Panc1 (cell line): ENCODE results near the gene DNAJA2.

Source experiments
- POLR2AphosphoS5 ChIP-seq: IDR thresholded peaks from 2 replicates; pipeline ENCODE4 v1.6.1; 2012; ENCODE audit warnings: mild to moderate bottlenecking, low read depth, low read length, moderate library complexity
- SIN3A ChIP-seq: IDR thresholded peaks from 2 replicates; pipeline ENCODE4 v1.6.1; 2012; ENCODE audit warnings: low read depth, mild to moderate bottlenecking, low read length, moderate library complexity, borderline replicate concordance; ENCODE audit not compliant: insufficient read depth
- TCF7L2 ChIP-seq: IDR thresholded peaks from 2 replicates; pipeline ENCODE4 v1.6.1; 2011; ENCODE audit warnings: mild to moderate bottlenecking, low read depth, low read length, inconsistent platforms
- TF ChIP-seq, protein P1 (sequence below): fragments of 450-650 bp; IDR thresholded peaks from 2 replicates; pipeline ENCODE4 v1.5.1; 2017; ENCODE audit warnings: mild to moderate bottlenecking
- TF ChIP-seq, protein P2 (sequence below), 2 experiments: IDR thresholded peaks; 2 replicates each; pipeline ENCODE4 v1.6.1; 2011 to 2012; ENCODE audit warnings: low read depth in 2 of 2, control low read depth in 1 of 2, low read length in 1 of 2, mild to moderate bottlenecking in 1 of 2, moderate library complexity in 1 of 2; ENCODE audit not compliant: insufficient read depth in 1 of 2

DNA sequence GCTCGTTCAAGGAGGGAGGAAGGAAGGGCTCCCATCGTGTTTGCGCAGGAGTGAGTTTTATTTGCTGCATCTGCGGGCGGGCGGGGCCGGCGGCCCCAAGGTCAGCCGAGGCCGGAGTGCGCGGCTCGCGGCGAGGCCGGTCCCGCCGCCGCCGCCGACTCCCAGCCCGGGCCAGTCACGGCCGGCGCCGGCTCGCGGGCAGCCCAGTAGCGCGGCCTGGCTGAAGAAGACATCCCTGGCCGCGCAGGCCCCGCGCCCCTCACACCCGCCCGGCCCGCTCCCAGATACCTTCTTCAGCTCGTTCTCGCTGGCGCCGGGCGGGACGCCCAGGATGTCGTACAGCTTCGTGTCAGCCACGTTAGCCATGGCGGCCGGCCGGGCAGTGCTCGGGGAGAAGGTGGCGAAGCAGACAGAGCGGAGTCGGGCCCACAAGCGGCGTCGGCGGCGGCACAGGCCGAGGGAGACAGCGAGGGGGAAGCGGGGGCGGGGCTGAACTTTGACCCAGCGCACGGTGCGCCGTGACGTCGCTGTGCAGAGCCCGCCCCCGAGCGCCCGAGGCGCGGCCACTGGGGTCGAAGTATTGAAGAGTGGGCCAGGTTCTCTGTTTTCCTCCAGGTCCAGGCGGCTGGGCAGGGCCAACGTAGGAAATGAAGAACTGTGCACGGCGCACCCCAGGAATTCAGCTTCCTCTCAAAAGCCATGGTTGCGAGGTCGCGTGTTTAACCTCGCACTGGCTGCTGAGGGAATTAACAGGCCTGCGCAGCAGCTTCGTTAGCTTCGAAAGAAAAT is at the start of gene DNAJA2:
- TF ChIP-seq, protein P1, sequence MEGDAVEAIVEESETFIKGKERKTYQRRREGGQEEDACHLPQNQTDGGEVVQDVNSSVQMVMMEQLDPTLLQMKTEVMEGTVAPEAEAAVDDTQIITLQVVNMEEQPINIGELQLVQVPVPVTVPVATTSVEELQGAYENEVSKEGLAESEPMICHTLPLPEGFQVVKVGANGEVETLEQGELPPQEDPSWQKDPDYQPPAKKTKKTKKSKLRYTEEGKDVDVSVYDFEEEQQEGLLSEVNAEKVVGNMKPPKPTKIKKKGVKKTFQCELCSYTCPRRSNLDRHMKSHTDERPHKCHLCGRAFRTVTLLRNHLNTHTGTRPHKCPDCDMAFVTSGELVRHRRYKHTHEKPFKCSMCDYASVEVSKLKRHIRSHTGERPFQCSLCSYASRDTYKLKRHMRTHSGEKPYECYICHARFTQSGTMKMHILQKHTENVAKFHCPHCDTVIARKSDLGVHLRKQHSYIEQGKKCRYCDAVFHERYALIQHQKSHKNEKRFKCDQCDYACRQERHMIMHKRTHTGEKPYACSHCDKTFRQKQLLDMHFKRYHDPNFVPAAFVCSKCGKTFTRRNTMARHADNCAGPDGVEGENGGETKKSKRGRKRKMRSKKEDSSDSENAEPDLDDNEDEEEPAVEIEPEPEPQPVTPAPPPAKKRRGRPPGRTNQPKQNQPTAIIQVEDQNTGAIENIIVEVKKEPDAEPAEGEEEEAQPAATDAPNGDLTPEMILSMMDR = no peak
- TF ChIP-seq POLR2AphosphoS5 = peak; percentile 83
- no peak for TF ChIP-seq TCF7L2
- TF ChIP-seq, protein P2, sequence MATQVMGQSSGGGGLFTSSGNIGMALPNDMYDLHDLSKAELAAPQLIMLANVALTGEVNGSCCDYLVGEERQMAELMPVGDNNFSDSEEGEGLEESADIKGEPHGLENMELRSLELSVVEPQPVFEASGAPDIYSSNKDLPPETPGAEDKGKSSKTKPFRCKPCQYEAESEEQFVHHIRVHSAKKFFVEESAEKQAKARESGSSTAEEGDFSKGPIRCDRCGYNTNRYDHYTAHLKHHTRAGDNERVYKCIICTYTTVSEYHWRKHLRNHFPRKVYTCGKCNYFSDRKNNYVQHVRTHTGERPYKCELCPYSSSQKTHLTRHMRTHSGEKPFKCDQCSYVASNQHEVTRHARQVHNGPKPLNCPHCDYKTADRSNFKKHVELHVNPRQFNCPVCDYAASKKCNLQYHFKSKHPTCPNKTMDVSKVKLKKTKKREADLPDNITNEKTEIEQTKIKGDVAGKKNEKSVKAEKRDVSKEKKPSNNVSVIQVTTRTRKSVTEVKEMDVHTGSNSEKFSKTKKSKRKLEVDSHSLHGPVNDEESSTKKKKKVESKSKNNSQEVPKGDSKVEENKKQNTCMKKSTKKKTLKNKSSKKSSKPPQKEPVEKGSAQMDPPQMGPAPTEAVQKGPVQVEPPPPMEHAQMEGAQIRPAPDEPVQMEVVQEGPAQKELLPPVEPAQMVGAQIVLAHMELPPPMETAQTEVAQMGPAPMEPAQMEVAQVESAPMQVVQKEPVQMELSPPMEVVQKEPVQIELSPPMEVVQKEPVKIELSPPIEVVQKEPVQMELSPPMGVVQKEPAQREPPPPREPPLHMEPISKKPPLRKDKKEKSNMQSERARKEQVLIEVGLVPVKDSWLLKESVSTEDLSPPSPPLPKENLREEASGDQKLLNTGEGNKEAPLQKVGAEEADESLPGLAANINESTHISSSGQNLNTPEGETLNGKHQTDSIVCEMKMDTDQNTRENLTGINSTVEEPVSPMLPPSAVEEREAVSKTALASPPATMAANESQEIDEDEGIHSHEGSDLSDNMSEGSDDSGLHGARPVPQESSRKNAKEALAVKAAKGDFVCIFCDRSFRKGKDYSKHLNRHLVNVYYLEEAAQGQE (IDR thresholded peaks at IDR 0.05; ENCODE audit: insufficient read depth in 1 of 2, low read depth in 2 of 2, low read length in 1 of 2) = no peak
- 0 out of 2 replicates have a peak, but pooled peaks have one; percentile 32 for TF ChIP-seq SIN3A
